ENCODE results near the gene KLK13. TPM values are rescaled to one million over a fixed set of nuclear protein-coding genes. Genes with fewer than 3 reads are reported as not detected.

Gene KLK13
- total and polyA plus RNA-seq, 2 of the 8 experiments (the other 6 are each of a cell fraction or from before 2014, with no cell fraction given) = 4.2 to 4.5 TPM

- Histone ChIP-seq H3K27me3 (replicated peaks in 1 of 4; ENCODE audit: control insufficient read depth in 3 of 4, extremely low read depth in 1 of 4, insufficient read depth in 3 of 4, low read length in 3 of 4) (no peaks in the 10 kb centered on the region), H2BK5ac (ENCODE audit: low read depth, low read length) (0 out of 2 replicates have a peak within 1 kb of the TSS, but pooled peaks have one; percentile 44), H3K4me3 (ENCODE audit: extremely low read depth in 1 of 4, insufficient read depth in 2 of 4, low read depth in 3 of 4, low read length in 4 of 4) (no peak within 1 kb of the TSS), H2AK5ac (ENCODE audit: low read depth, low read length) (peak within 1 kb of the TSS; percentile 98), H3K79me1 (ENCODE audit: low read depth, low read length) (no peaks in the 10 kb centered on the region; the same call in 1 of the 2 replicates), H4K91ac (replicated peaks; ENCODE audit: insufficient read length, low read length) (peak within 1 kb of the TSS; percentile 79), H3K9ac (replicated peaks in 1 of 4; ENCODE audit: extremely low read depth in 1 of 4, low read depth in 3 of 4, low read length in 3 of 4) (no peak within 1 kb of the TSS), H2BK15ac (ENCODE audit: low read length) (peak within 1 kb of the TSS; percentile 5; the same call in 1 of the 2 replicates), H3K4ac (replicated peaks; ENCODE audit: insufficient read length, low read depth, low read length) (no peak within 1 kb of the TSS), H3K9me3 (ENCODE audit: insufficient read depth in 2 of 2, low read depth in 1 of 2, low read length in 1 of 2) (no peaks in the 10 kb centered on the region), H4K5ac (ENCODE audit: insufficient read length, low read depth, low read length) (no peak within 1 kb of the TSS), H3K23me2 (ENCODE audit: low read depth, low read length) (no peaks in the 10 kb centered on the region), H2BK12ac (ENCODE audit: low read depth, low read length) (peak within 1 kb of the TSS; percentile 75; the same call in 1 of the 2 replicates), H3K23ac (ENCODE audit: insufficient read length) (no peak within 1 kb of the TSS), H3K27ac (ENCODE audit: low read depth, low read length) (no peak within 1 kb of the TSS), H4K8ac (ENCODE audit: extremely low read depth, insufficient read depth, low read length) (no peak within 1 kb of the TSS), H3K4me1 (replicated peaks in 1 of 4; ENCODE audit: control insufficient read depth in 3 of 4, insufficient read depth in 4 of 4, low read length in 3 of 4) (peaks cover 0 to 3% (median 1%) of the 10 kb centered on the region in 4 experiments; a peak in 2 of 7 replicates), H3K56ac (replicated peaks; ENCODE audit: insufficient read length, low read depth, low read length) (no peak within 1 kb of the TSS), H2BK120ac (replicated peaks; ENCODE audit: low read depth, low read length) (no peak within 1 kb of the TSS), H2AFZ (ENCODE audit: low read length) (0 out of 2 replicates have a peak within 1 kb of the TSS, but pooled peaks have one; percentile 58), H3K14ac (ENCODE audit: insufficient read length) (no peak within 1 kb of the TSS), H2BK20ac (ENCODE audit: low read length) (peak within 1 kb of the TSS; percentile 6), H3K18ac (ENCODE audit: extremely low read depth, low read length) (no peak within 1 kb of the TSS; the same call in 1 of the 2 replicates), H3K36me3 (ENCODE audit: control insufficient read depth in 2 of 4, insufficient read depth in 4 of 4, low read length in 3 of 4) (no peaks in the 10 kb centered on the region), H3K79me2 (ENCODE audit: control insufficient read depth in 1 of 2, insufficient read depth in 2 of 2, low read length in 2 of 2) (no peaks in the 10 kb centered on the region), H4K20me1 (replicated peaks in 1 of 2; ENCODE audit: control insufficient read depth in 1 of 2, insufficient read depth in 2 of 2, low read length in 2 of 2) (peaks cover 0 to 1% of the 10 kb centered on the region in 2 experiments), H3K4me2 (ENCODE audit: insufficient read depth in 1 of 2, low read depth in 2 of 2, low read length in 2 of 2) (no peak within 1 kb of the TSS)
- no peak for DNase-seq (ENCODE audit: low read depth in 1 of 2, low spot score in 2 of 2)
- ChIA-PET CTCF (ENCODE audit: partially characterized antibody) (interaction anchor here (0.6 to 1.4 kb wide), 4 partner anchors 9 to 230 kb away, joined by 3 to 5 read pairs (median 4); partner anchors contain the start of gene KLK11), POLR2A (ENCODE audit: partially characterized antibody) (no interaction called here)
- no peak for FAIRE-seq
- 77% methylated on average over 11 of the region's 11 CpGs; no CpG with 5 or more reads in 1 of the 2 experiments for WGBS, 2 experiments (ENCODE audit: extremely low coverage in 1 of 2, insufficient coverage in 1 of 2, insufficient read length in 1 of 2, insufficient replicate concordance in 2 of 2, low coverage in 1 of 2, low lambda C conversion rate in 2 of 2, missing lambda C conversion rate in 1 of 2)
- TF ChIP-seq BCL11A (IDR thresholded peaks at IDR 0.05; ENCODE audit: low read depth in 2 of 2, low read length in 2 of 2) = no peak
- TF ChIP-seq SUZ12 (IDR thresholded peaks at IDR 0.05; ENCODE audit: low read length) = no peak
- TF ChIP-seq SIRT6 (IDR thresholded peaks at IDR 0.05; ENCODE audit: low read length) = no peak
- no peak for TF ChIP-seq JUND (IDR thresholded peaks at IDR 0.05; ENCODE audit: low read length)
- no peak for TF ChIP-seq MAFK (IDR thresholded peaks at IDR 0.05; ENCODE audit: low read depth, low read length)
- no peak for TF ChIP-seq E2F6 (IDR thresholded peaks at IDR 0.05)
- no peak for TF ChIP-seq GABPA (IDR thresholded peaks at IDR 0.05; ENCODE audit: borderline replicate concordance, insufficient read depth, low read length)
- no peak for TF ChIP-seq ATF3 (IDR thresholded peaks at IDR 0.05; ENCODE audit: insufficient read depth, low read depth, low read length)
- TF ChIP-seq POLR2AphosphoS5 (IDR thresholded peaks at IDR 0.05; ENCODE audit: low read depth, low read length) = no peak
Observed at GRCh38 chr19:51034704-51035103, 30.2 kb downstream of the KLK13 start, which contains the start of gene KLK12. Gene KLK12 (minus strand): TSS chr19:51035002. CDS start chr19:51034621, 381 bp downstream.
